Measurements from ENCODE around the gene DUXB. TPM values are rescaled to one million over a fixed set of nuclear protein-coding genes. Genes with fewer than 3 reads are reported as not detected.

Gene DUXB
- total and polyA plus RNA-seq, 2 of the 13 experiments (the other 11 are each of a cell fraction or from before 2014, with no cell fraction given) = not detected

- 0 out of 2 replicates have a peak, but pooled peaks have one; percentile 15 for TF ChIP-seq ZNF292 (CRISPR knock-in tag; IDR thresholded peaks at IDR 0.05; ENCODE audit: borderline replicate concordance, low read depth)
- TF ChIP-seq ELF3 (CRISPR knock-in tag; IDR thresholded peaks at IDR 0.05) = peak; percentile 45; the same call in 1 of the 2 replicates
- no peak for TF ChIP-seq ZNF496 (CRISPR knock-in tag; IDR thresholded peaks at IDR 0.05; ENCODE audit: insufficient replicate concordance)
- TF ChIP-seq TOPORS (CRISPR knock-in tag; IDR thresholded peaks at IDR 0.05) = no peak
- no peak for TF ChIP-seq BORCS8-MEF2B (CRISPR knock-in tag; IDR thresholded peaks at IDR 0.05)
- TF ChIP-seq ZBTB21 (CRISPR knock-in tag; IDR thresholded peaks at IDR 0.05) = no peak
- 0 out of 2 replicates have a peak, but pooled peaks have one; percentile 22 for TF ChIP-seq ZNF124 (CRISPR knock-in tag; IDR thresholded peaks at IDR 0.05)
- 0 out of 2 replicates have a peak, but pooled peaks have one; percentile 5 for TF ChIP-seq ERF (CRISPR knock-in tag; IDR thresholded peaks at IDR 0.05)
- peak in 1 of 2 experiments; percentile 64; a peak in 2 of 4 replicates for TF ChIP-seq HMGXB4 (CRISPR knock-in tag; IDR thresholded peaks at IDR 0.05; ENCODE audit: borderline replicate concordance in 1 of 2, low read depth in 1 of 2)
- TF ChIP-seq NFKB2 (CRISPR knock-in tag; IDR thresholded peaks at IDR 0.05; ENCODE audit: borderline replicate concordance) = peak; percentile 51; the same call in 1 of the 2 replicates
- 0 out of 2 replicates have a peak, but pooled peaks have one; percentile 33 for TF ChIP-seq ZNF709 (CRISPR knock-in tag; IDR thresholded peaks at IDR 0.05)
- no peak for TF ChIP-seq PHF21A (CRISPR knock-in tag; IDR thresholded peaks at IDR 0.05)
- TF ChIP-seq HNF4G (IDR thresholded peaks at IDR 0.05; ENCODE audit: borderline replicate concordance, low read depth, low read length) = no peak
- TF ChIP-seq HNF4G (CRISPR knock-in tag; IDR thresholded peaks at IDR 0.05; ENCODE audit: borderline replicate concordance, low read depth) = 0 out of 2 replicates have a peak, but pooled peaks have one; percentile 10
- TF ChIP-seq DZIP1 (CRISPR knock-in tag; IDR thresholded peaks at IDR 0.05) = 0 out of 2 replicates have a peak, but pooled peaks have one; percentile 18
- TF ChIP-seq ZNF160 (CRISPR knock-in tag; IDR thresholded peaks at IDR 0.05) = no peak
- TF ChIP-seq REST (IDR thresholded peaks at IDR 0.05; ENCODE audit: borderline replicate concordance in 1 of 2, low read depth in 1 of 2, low read length in 2 of 2) = peak in 1 of 2 experiments; percentile 41; a peak in 1 of 4 replicates
- TF ChIP-seq HBP1 (CRISPR knock-in tag; IDR thresholded peaks at IDR 0.05; ENCODE audit: low read depth) = 0 out of 2 replicates have a peak, but pooled peaks have one; percentile 58
Observed at GRCh38 chr16:75648265-75649076, 52.8 kb downstream of the DUXB start (continued).
